HG03066 (cell line): Measurements from ENCODE around the gene PDE4B.
"Not testable (repeated sequence)": the region's sequence is repeated elsewhere in the genome, so short reads cannot be mapped to it uniquely, and the experiment has no call there.

Experiments
- ATAC-seq: cut with Tn5 transposase; IDR thresholded peaks from one replicate; pipeline ENCODE4 v1.9.1; 2021; ENCODE audit warnings: low read depth; ENCODE audit not compliant: unreplicated experiment

Gene PDE4B

GRCh38 chr1:66108624-66109023, 315.9 kb downstream of the PDE4B start:
- ATAC-seq = no peak

GRCh38 chr1:66112744-66113400, 320.2 kb downstream of the PDE4B start:
- no peak for ATAC-seq

GRCh38 chr1:66119148-66119547, 326.5 kb downstream of the PDE4B start:
- ATAC-seq = no peak

GRCh38 chr1:66124670-66125069, 332.0 kb downstream of the PDE4B start:
- ATAC-seq = no peak

GRCh38 chr1:66128641-66129040, 335.9 kb downstream of the PDE4B start:
- not testable (repeated sequence) for ATAC-seq

GRCh38 chr1:66132324-66132723, 339.6 kb downstream of the PDE4B start:
- ATAC-seq = no peak

- ATAC-seq = no peak
Measured at GRCh38 chr1:66134004-66134403, 341.3 kb downstream of the PDE4B start.

GRCh38 chr1:66135161-66135560, 342.5 kb downstream of the PDE4B start:
- ATAC-seq = no peak

GRCh38 chr1:66136423-66136822, 343.7 kb downstream of the PDE4B start:
- ATAC-seq = not testable (repeated sequence)

- ATAC-seq = no peak
Measured at GRCh38 chr1:66137235-66137634, 344.5 kb downstream of the PDE4B start.

GRCh38 chr1:66138613-66139012, 345.9 kb downstream of the PDE4B start:
- no peak for ATAC-seq

- ATAC-seq = no peak
Measured at GRCh38 chr1:66140072-66140471, 347.4 kb downstream of the PDE4B start.

- no peak for ATAC-seq
Measured at GRCh38 chr1:66143651-66144050, 351.0 kb downstream of the PDE4B start.

- no peak for ATAC-seq
Measured at GRCh38 chr1:66147226-66147835, 354.6 kb downstream of the PDE4B start.

- no peak for ATAC-seq
Measured at GRCh38 chr1:66152034-66152433, 359.3 kb downstream of the PDE4B start.

GRCh38 chr1:66154394-66154793, 361.7 kb downstream of the PDE4B start:
- no peak for ATAC-seq

- no peak for ATAC-seq
Measured at GRCh38 chr1:66156144-66156543, 363.4 kb downstream of the PDE4B start.

- ATAC-seq = no peak
Measured at GRCh38 chr1:66159800-66160199, 367.1 kb downstream of the PDE4B start.

- no peak for ATAC-seq
Measured at GRCh38 chr1:66160719-66161118, 368.0 kb downstream of the PDE4B start.

GRCh38 chr1:66166753-66167152, 374.1 kb downstream of the PDE4B start:
- ATAC-seq = no peak

GRCh38 chr1:66167267-66167666, 374.6 kb downstream of the PDE4B start:
- no peak for ATAC-seq

- ATAC-seq = no peak
Measured at GRCh38 chr1:66168467-66168887, 375.8 kb downstream of the PDE4B start.
